Muscle layer of duodenum (tissue), 2 donors: Measurements from ENCODE around the gene SELENOI.
A peak's percentile ranks its signal among the peaks of the same experiment; 100 is the strongest.
"Not testable (repeated sequence)": the region's sequence is repeated elsewhere in the genome, so short reads cannot be mapped to it uniquely, and the experiment has no call there.

Source experiments
- H3K27ac ChIP-seq: one replicate; pipeline ENCODE4 v1.7.0; 2013; ENCODE audit warnings: mild to moderate bottlenecking, low read length
- H3K27me3 ChIP-seq: one replicate; pipeline ENCODE4 v1.7.0; 2013; ENCODE audit warnings: low read depth, mild to moderate bottlenecking, control low read depth, low read length
- H3K36me3 ChIP-seq, 2 donors: one replicate each; pipeline ENCODE4 v1.7.0; 2013; ENCODE audit warnings: low read length in 2 of 2, control low read depth in 1 of 2, mild to moderate bottlenecking in 1 of 2; ENCODE audit not compliant: insufficient read depth in 2 of 2, control insufficient read depth in 1 of 2
- H3K4me1 ChIP-seq, 2 donors: one replicate each; pipeline ENCODE4 v1.7.0; 2013; ENCODE audit warnings: low read length in 2 of 2, mild to moderate bottlenecking in 2 of 2, control low read depth in 1 of 2, moderate library complexity in 1 of 2; ENCODE audit not compliant: insufficient read depth in 2 of 2, control insufficient read depth in 1 of 2
- H3K4me3 ChIP-seq, 2 donors: one replicate each; pipeline ENCODE4 v1.7.0; 2013; ENCODE audit warnings: low read length in 2 of 2, low read depth in 1 of 2, mild to moderate bottlenecking in 1 of 2
- H3K9me3 ChIP-seq, 2 donors: one replicate each; pipeline ENCODE4 v1.7.0; 2013; ENCODE audit warnings: low read length in 2 of 2, control low read depth in 1 of 2, mild to moderate bottlenecking in 1 of 2; ENCODE audit not compliant: control insufficient read depth in 1 of 2
- donor health status: healthy.

SELENOI gene

GRCh38 chr2:26345283-26345544 is 729 bp upstream of the SELENOI start:
- Histone ChIP-seq H3K4me3 (peak overlapping the region; percentile 92 to 99), H3K4me1 (peaks cover 9 to 21% of the 10 kb centered on the region in 2 donors), H3K9me3 (no peaks in the 10 kb centered on the region), H3K27ac (peak overlapping the region; percentile 99), H3K36me3 (peaks cover 0 to 6% of the 10 kb centered on the region in 2 donors), H3K27me3 (no peaks in the 10 kb centered on the region)

- H3K27me3 ChIP-seq: no peaks in the 10 kb centered on the region
- peaks cover 9 to 21% of the 10 kb centered on the region in 2 donors for H3K4me1 ChIP-seq
- H3K4me3 ChIP-seq: peak within 1 kb of the TSS; percentile 92 to 99
- no peaks in the 10 kb centered on the region for H3K9me3 ChIP-seq
- H3K36me3 ChIP-seq: peaks cover 0 to 6% of the 10 kb centered on the region in 2 donors
- H3K27ac ChIP-seq: peak within 1 kb of the TSS; percentile 99
Measured at GRCh38 chr2:26346454-26347053, 611 bp downstream of the SELENOI start, which contains the start of gene ADGRF3. Gene ADGRF3 (minus strand): TSS chr2:26346789. CDS start chr2:26346234, 555 bp downstream.

GRCh38 chr2:26347286-26347865 is 1.4 kb downstream of the SELENOI start:
- peak overlapping the region; percentile 92 for H3K27ac ChIP-seq
- peaks cover 9 to 21% of the 10 kb centered on the region in 2 donors for H3K4me1 ChIP-seq
- peak overlapping the region; percentile 92 to 99 for H3K4me3 ChIP-seq
- H3K9me3 ChIP-seq: no peaks in the 10 kb centered on the region
- peaks cover 0 to 6% of the 10 kb centered on the region in 2 donors for H3K36me3 ChIP-seq
- H3K27me3 ChIP-seq: no peaks in the 10 kb centered on the region

DNA sequence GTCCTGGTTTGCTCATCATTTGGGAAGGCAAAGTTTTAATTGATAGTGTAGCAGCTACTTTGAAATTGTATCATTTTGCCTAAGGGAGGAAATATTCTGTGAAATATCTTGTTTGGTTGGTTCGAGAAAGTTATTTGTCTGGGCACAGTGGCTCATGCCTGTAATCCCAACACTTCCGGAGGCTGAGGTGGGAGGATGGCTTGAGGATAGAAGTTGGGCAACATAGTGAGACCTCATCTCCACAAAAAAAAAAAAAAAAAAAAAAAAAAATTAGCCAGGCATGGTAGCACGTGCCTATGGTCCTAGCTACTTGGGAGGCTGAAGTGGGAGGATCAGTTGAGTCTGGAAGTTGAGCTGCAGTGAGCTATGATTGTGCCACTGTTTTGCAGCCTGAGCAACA is 3.7 kb downstream of the SELENOI start:
- Histone ChIP-seq H3K27me3 (no peaks in the 10 kb centered on the region), H3K4me1 (peaks cover 9 to 13% of the 10 kb centered on the region in 2 donors), H3K9me3 (no peaks in the 10 kb centered on the region), H3K27ac (no peak overlapping the region), H3K36me3 (peaks cover 0 to 6% of the 10 kb centered on the region in 2 donors), H3K4me3 (no peak overlapping the region)

- Histone ChIP-seq H3K4me3 (no peak overlapping the region), H3K27me3 (no peaks in the 10 kb centered on the region), H3K4me1 (peaks cover 9 to 10% of the 10 kb centered on the region in 2 donors), H3K36me3 (peaks cover 0 to under 1% of the 10 kb centered on the region in 2 donors), H3K27ac (no peak overlapping the region), H3K9me3 (no peaks in the 10 kb centered on the region)
Measured at GRCh38 chr2:26351375-26352090, 5.6 kb downstream of the SELENOI start.

- no peak overlapping the region for H3K27ac ChIP-seq
- H3K27me3 ChIP-seq: no peaks in the 10 kb centered on the region
- H3K4me3 ChIP-seq: no peak overlapping the region
- no peaks in the 10 kb centered on the region for H3K9me3 ChIP-seq
- H3K4me1 ChIP-seq: peaks cover 0 to 1% of the 10 kb centered on the region in 2 donors
- H3K36me3 ChIP-seq: no peaks in the 10 kb centered on the region
Measured at GRCh38 chr2:26352892-26353291, 6.9 kb downstream of the SELENOI start.

DNA sequence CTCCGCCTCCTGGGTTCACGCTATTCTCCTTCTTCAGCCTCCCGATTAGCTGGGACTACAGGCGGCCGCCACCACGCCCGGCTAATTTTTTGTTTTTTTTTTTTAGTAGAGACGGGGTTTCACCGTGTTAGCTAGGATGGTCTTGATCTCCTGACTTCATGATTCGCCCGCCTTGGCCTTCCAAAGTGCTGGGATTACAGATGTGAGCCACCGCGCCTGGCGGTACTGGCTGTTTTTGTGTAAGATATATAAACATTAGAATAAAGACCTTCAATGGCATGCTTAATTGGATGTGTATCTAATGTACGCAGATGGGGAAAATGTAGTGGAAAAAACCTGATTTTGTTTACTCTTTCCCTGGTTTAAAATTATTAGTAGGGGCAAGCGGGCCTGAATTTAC is 8.5 kb downstream of the SELENOI start:
- H3K27ac ChIP-seq, H3K36me3 ChIP-seq: not testable (repeated sequence)

GRCh38 chr2:26355038-26355995 is 9.4 kb downstream of the SELENOI start:
- Histone ChIP-seq H3K27ac (no peak overlapping the region), H3K9me3 (no peaks in the 10 kb centered on the region), H3K27me3 (no peaks in the 10 kb centered on the region), H3K36me3 (no peaks in the 10 kb centered on the region), H3K4me3 (no peak overlapping the region), H3K4me1 (no peaks in the 10 kb centered on the region)

More for the DNA sequence above, 8.5 kb downstream of the SELENOI start:
- not testable (repeated sequence) for H3K4me3 ChIP-seq, H3K9me3 ChIP-seq, H3K4me1 ChIP-seq, H3K27me3 ChIP-seq

GRCh38 chr2:26356111-26356510 is 10.2 kb downstream of the SELENOI start:
- Histone ChIP-seq H3K36me3 (no peaks in the 10 kb centered on the region), H3K4me3 (no peak overlapping the region), H3K4me1 (no peaks in the 10 kb centered on the region), H3K9me3 (no peaks in the 10 kb centered on the region), H3K27ac (no peak overlapping the region), H3K27me3 (no peaks in the 10 kb centered on the region)

DNA sequence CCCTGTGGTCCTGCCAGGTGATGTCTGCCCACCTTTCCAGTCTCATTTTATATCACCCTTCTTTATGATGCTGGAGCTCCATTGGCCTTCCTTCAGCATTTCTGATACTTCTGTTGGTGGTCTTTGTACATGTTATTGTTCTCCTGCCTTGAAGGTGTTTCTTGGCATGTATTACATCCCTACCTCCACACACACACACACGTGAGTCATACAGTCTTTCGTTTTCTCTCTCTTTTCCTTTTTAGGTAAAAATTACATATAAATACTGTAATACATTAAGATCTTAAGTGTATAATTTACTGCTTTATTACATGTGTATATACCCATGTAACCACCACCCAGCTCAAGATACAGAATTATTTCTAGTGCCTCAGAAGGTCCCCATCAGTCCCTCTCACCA is 10.8 kb downstream of the SELENOI start:
- Histone ChIP-seq H3K27me3 (no peaks in the 10 kb centered on the region), H3K27ac (no peak overlapping the region), H3K4me3 (no peak overlapping the region), H3K9me3 (no peaks in the 10 kb centered on the region), H3K36me3 (no peaks in the 10 kb centered on the region), H3K4me1 (no peaks in the 10 kb centered on the region)
